HepG2 (cell line): ENCODE results near the gene METAP1D. TPM values are rescaled to one million over a fixed set of nuclear protein-coding genes. Genes with fewer than 3 reads are reported as not detected.

ENCODE experiments used
- CEBPB ChIP-seq: IDR thresholded peaks from 2 replicates; pipeline ENCODE4 v1.6.1; 2011; ENCODE audit warnings: low read depth, low read length, improper control_type of control experiment, borderline replicate concordance
- ESRRA ChIP-seq: sonication (generic); formaldehyde crosslinking; IDR thresholded peaks from 2 replicates; pipeline ENCODE4 v1.5.1; 2020; ENCODE audit warnings: mild to moderate bottlenecking, low read depth, missing genetic modification reagents
- FOXA3 ChIP-seq: IDR thresholded peaks from 2 replicates; pipeline ENCODE4 v1.6.1; 2016; ENCODE audit warnings: missing genetic modification reagents, missing compliant biosample characterization
- HDAC2 ChIP-seq: sonication (generic); formaldehyde crosslinking; IDR thresholded peaks from 2 replicates; pipeline ENCODE4 v1.4.0; 2020; ENCODE audit warnings: missing genetic modification reagents
- NR2F1 ChIP-seq, 2 experiments: fragments of 450-650 bp in 1 of 2; formaldehyde crosslinking in 1 of 2; IDR thresholded peaks; 2 replicates each; pipeline versions ENCODE4 v1.5.0 to v1.6.1; 2016 to 2020; ENCODE audit warnings: mild to moderate bottlenecking in 1 of 2, missing compliant biosample characterization in 1 of 2, missing genetic modification reagents in 1 of 2, moderate library complexity in 1 of 2
- PHF5A ChIP-seq: IDR thresholded peaks from one replicate; pipeline ENCODE4 v1.6.1; 2018; ENCODE audit warnings: low read depth, missing genetic modification reagents; ENCODE audit not compliant: unreplicated experiment
- RARG ChIP-seq: sonication (generic); formaldehyde crosslinking; IDR thresholded peaks from 2 replicates; pipeline ENCODE4 v1.4.0; 2020; ENCODE audit warnings: low read depth, mild to moderate bottlenecking, missing genetic modification reagents
- ZBTB3 ChIP-seq: sonication (generic); formaldehyde crosslinking; IDR thresholded peaks from 2 replicates; pipeline ENCODE4 v1.4.0; 2020; ENCODE audit warnings: low read depth, mild to moderate bottlenecking, moderate library complexity, missing genetic modification reagents, borderline replicate concordance
- ZFP90 ChIP-seq: sonication (generic); formaldehyde crosslinking; IDR thresholded peaks from 2 replicates; pipeline ENCODE4 v1.8.0; 2022; ENCODE audit warnings: missing genetic modification reagents, mild to moderate bottlenecking, inconsistent platforms, borderline replicate concordance
- ZNF205 ChIP-seq: IDR thresholded peaks from 2 replicates; pipeline ENCODE4 v1.6.1; 2018; ENCODE audit warnings: missing biosample characterization, missing genetic modification reagents
- ZNF329 ChIP-seq: sonication (generic); formaldehyde crosslinking; IDR thresholded peaks from 2 replicates; pipeline ENCODE4 v1.9.0; 2021; ENCODE audit warnings: low read depth, mild to moderate bottlenecking, missing genetic modification reagents
- ZNF550 ChIP-seq: sonication (generic); formaldehyde crosslinking; IDR thresholded peaks from 2 replicates; pipeline ENCODE4 v1.4.0; 2020; ENCODE audit warnings: mild to moderate bottlenecking, missing genetic modification reagents, borderline replicate concordance
- ZNF7 ChIP-seq: IDR thresholded peaks from 2 replicates; pipeline ENCODE4 v1.6.1; 2016; ENCODE audit warnings: missing biosample characterization, missing genetic modification reagents
- polyA plus RNA-seq, 8 experiments: library from polyadenylated mRNA; depleted of rRNA in 3 of 8; stranded (reverse) in 7 of 8; unstranded in 1 of 8; fragments of >200 nt; fragmentation: Illumina TruSeq in 4 of 8; extraction: Trizol in 4 of 8; gene quantifications; 2 replicates each; pipeline versions ENCODE4 v1.2.1 to v1.2.3, GENCODE V29; 2011 to 2016; ENCODE audit warnings: low read depth in 4 of 8, missing spikeins in 1 of 8, mixed read lengths in 1 of 8; ENCODE audit not compliant: insufficient read depth in 1 of 8
- total RNA-seq, 5 experiments: library from RNA; depleted of rRNA; stranded (reverse); fragments of >200 nt; fragmentation: Illumina TruSeq; extraction: Trizol; gene quantifications; 2 replicates each; pipeline ENCODE4 v1.2.3, GENCODE V29; 2016; ENCODE audit warnings: low read depth in 1 of 5
- TF ChIP-seq, protein P1 (sequence below): sonication (generic); formaldehyde crosslinking; IDR thresholded peaks from 2 replicates; pipeline ENCODE4 v1.4.0; 2020; ENCODE audit warnings: missing genetic modification reagents
- TF ChIP-seq, protein P2 (sequence below): conservative IDR thresholded peaks from 2 replicates; pipeline ENCODE4 v1.6.1; 2018; ENCODE audit warnings: missing genetic modification reagents
- TF ChIP-seq, protein P3 (sequence below): sonication (generic); formaldehyde crosslinking; IDR thresholded peaks from 2 replicates; pipeline ENCODE4 v1.5.1; 2020; ENCODE audit warnings: mild to moderate bottlenecking, moderate library complexity, missing genetic modification reagents
- TF ChIP-seq, protein P4 (sequence below): fragments of 450-650 bp; IDR thresholded peaks from 2 replicates; pipeline ENCODE4 v1.6.1; 2017; ENCODE audit warnings: mild to moderate bottlenecking

Gene METAP1D
- total and polyA plus RNA-seq, 2 of the 13 experiments (the other 11 are each of a cell fraction or from before 2014, with no cell fraction given): 14.7 to 21.6 TPM

DNA sequence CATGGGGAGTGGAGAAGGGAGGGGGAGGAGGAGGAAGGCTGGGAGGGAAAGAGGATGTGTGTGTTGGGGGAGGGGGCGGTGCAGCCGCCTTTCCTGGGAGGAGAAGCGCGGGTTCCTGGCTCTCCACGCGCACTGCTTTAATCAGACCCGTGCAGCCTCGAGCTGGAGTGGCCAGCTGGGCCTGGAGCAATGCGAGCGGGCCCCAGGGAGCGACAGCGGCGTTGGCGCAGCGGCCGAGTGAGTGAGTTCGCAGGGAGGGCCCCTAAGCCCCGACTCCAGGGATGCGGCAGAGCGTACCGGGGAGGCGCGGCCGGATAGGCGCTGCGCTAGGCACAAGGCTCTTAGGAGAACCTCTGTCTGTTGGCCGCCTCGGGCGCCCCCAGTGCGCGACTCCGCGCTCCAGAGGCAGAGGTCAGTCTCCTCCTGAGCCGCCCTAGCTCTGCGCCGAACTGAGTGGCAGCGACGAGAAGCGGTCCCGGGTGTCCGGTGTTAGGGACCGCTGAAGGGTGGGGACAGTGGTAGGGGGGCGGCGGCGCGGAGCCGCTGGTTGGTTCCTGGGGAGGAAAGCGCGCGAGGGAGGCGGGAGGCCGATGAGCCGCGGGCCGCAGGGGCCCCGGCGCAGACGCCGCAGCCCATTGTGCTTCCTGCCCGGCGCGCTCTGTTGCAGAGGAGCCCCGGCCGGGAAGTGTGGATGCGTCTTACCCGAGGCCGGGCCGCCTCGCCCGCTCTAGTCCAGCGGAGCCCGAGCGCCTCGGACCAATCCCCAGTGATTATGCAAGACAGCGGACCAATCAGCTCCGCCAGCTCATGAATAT is 85.1 kb downstream of the METAP1D start (continued):
- TF ChIP-seq, protein P1, sequence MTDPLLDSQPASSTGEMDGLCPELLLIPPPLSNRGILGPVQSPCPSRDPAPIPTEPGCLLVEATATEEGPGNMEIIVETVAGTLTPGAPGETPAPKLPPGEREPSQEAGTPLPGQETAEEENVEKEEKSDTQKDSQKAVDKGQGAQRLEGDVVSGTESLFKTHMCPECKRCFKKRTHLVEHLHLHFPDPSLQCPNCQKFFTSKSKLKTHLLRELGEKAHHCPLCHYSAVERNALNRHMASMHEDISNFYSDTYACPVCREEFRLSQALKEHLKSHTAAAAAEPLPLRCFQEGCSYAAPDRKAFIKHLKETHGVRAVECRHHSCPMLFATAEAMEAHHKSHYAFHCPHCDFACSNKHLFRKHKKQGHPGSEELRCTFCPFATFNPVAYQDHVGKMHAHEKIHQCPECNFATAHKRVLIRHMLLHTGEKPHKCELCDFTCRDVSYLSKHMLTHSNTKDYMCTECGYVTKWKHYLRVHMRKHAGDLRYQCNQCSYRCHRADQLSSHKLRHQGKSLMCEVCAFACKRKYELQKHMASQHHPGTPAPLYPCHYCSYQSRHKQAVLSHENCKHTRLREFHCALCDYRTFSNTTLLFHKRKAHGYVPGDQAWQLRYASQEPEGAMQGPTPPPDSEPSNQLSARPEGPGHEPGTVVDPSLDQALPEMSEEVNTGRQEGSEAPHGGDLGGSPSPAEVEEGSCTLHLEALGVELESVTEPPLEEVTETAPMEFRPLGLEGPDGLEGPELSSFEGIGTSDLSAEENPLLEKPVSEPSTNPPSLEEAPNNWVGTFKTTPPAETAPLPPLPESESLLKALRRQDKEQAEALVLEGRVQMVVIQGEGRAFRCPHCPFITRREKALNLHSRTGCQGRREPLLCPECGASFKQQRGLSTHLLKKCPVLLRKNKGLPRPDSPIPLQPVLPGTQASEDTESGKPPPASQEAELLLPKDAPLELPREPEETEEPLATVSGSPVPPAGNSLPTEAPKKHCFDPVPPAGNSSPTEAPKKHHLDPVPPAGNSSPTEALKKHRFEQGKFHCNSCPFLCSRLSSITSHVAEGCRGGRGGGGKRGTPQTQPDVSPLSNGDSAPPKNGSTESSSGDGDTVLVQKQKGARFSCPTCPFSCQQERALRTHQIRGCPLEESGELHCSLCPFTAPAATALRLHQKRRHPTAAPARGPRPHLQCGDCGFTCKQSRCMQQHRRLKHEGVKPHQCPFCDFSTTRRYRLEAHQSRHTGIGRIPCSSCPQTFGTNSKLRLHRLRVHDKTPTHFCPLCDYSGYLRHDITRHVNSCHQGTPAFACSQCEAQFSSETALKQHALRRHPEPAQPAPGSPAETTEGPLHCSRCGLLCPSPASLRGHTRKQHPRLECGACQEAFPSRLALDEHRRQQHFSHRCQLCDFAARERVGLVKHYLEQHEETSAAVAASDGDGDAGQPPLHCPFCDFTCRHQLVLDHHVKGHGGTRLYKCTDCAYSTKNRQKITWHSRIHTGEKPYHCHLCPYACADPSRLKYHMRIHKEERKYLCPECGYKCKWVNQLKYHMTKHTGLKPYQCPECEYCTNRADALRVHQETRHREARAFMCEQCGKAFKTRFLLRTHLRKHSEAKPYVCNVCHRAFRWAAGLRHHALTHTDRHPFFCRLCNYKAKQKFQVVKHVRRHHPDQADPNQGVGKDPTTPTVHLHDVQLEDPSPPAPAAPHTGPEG (CRISPR knock-in tag): 0 out of 2 replicates have a peak, but pooled peaks have one; percentile 67
- TF ChIP-seq, protein P2, sequence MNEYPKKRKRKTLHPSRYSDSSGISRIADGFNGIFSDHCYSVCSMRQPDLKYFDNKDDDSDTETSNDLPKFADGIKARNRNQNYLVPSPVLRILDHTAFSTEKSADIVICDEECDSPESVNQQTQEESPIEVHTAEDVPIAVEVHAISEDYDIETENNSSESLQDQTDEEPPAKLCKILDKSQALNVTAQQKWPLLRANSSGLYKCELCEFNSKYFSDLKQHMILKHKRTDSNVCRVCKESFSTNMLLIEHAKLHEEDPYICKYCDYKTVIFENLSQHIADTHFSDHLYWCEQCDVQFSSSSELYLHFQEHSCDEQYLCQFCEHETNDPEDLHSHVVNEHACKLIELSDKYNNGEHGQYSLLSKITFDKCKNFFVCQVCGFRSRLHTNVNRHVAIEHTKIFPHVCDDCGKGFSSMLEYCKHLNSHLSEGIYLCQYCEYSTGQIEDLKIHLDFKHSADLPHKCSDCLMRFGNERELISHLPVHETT (CRISPR knock-in tag): no peak
- TF ChIP-seq, protein P3, sequence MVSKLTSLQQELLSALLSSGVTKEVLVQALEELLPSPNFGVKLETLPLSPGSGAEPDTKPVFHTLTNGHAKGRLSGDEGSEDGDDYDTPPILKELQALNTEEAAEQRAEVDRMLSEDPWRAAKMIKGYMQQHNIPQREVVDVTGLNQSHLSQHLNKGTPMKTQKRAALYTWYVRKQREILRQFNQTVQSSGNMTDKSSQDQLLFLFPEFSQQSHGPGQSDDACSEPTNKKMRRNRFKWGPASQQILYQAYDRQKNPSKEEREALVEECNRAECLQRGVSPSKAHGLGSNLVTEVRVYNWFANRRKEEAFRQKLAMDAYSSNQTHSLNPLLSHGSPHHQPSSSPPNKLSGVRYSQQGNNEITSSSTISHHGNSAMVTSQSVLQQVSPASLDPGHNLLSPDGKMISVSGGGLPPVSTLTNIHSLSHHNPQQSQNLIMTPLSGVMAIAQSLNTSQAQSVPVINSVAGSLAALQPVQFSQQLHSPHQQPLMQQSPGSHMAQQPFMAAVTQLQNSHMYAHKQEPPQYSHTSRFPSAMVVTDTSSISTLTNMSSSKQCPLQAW (CRISPR knock-in tag): no peak
- no peak for TF ChIP-seq ZNF7 (CRISPR knock-in tag)
- TF ChIP-seq, protein P4, sequence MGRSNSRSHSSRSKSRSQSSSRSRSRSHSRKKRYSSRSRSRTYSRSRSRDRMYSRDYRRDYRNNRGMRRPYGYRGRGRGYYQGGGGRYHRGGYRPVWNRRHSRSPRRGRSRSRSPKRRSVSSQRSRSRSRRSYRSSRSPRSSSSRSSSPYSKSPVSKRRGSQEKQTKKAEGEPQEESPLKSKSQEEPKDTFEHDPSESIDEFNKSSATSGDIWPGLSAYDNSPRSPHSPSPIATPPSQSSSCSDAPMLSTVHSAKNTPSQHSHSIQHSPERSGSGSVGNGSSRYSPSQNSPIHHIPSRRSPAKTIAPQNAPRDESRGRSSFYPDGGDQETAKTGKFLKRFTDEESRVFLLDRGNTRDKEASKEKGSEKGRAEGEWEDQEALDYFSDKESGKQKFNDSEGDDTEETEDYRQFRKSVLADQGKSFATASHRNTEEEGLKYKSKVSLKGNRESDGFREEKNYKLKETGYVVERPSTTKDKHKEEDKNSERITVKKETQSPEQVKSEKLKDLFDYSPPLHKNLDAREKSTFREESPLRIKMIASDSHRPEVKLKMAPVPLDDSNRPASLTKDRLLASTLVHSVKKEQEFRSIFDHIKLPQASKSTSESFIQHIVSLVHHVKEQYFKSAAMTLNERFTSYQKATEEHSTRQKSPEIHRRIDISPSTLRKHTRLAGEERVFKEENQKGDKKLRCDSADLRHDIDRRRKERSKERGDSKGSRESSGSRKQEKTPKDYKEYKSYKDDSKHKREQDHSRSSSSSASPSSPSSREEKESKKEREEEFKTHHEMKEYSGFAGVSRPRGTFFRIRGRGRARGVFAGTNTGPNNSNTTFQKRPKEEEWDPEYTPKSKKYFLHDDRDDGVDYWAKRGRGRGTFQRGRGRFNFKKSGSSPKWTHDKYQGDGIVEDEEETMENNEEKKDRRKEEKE: no peak
- no peak for TF ChIP-seq PHF5A (CRISPR knock-in tag)
- no peak for TF ChIP-seq ZNF550 (CRISPR knock-in tag)
- no peak for TF ChIP-seq RARG (CRISPR knock-in tag)
- TF ChIP-seq CEBPB: peak; percentile 97
- TF ChIP-seq ZFP90 (CRISPR knock-in tag): no peak
- no peak for TF ChIP-seq ZBTB3 (CRISPR knock-in tag)
- TF ChIP-seq FOXA3 (CRISPR knock-in tag): peak; percentile 6; the same call in 1 of the 2 replicates
- peak; percentile 51 for TF ChIP-seq ESRRA (CRISPR knock-in tag)
- peak; percentile 26 for TF ChIP-seq HDAC2
- no peak for TF ChIP-seq NR2F1 (CRISPR knock-in tag; IDR thresholded peaks at IDR 0.05)
- TF ChIP-seq ZNF329 (CRISPR knock-in tag): 0 out of 2 replicates have a peak, but pooled peaks have one; percentile 29
- TF ChIP-seq ZNF205 (CRISPR knock-in tag): 0 out of 2 replicates have a peak, but pooled peaks have one; percentile 10
